HFF-Myc (cell line): ENCODE data around the gene SEH1L.

Experiments used
- DNase-seq: peaks from one replicate; pipeline ENCODE4 v3.0.0-alpha.2; 2011; ENCODE audit warnings: low read depth; ENCODE audit errors: extremely low read depth
- H3K4me3 ChIP-seq: replicated peaks from 2 replicates; pipeline ENCODE4 v1.5.1; 2011; ENCODE audit warnings: low read depth, mild to moderate bottlenecking, control low read depth, low read length
- CTCF ChIP-seq: IDR thresholded peaks from 2 replicates; pipeline ENCODE4 v1.5.1; 2012; ENCODE audit warnings: mild to moderate bottlenecking, low read depth, low read length, control low read depth; ENCODE audit errors: missing control alignments

The SEH1L gene

GRCh38 chr18:12989397-12990122 is 41.7 kb downstream of the SEH1L start:
- TF ChIP-seq CTCF, result no peak
- H3K4me3 ChIP-seq, result no peak overlapping the region
- no peak for DNase-seq

GRCh38 chr18:12990123-12990475 is 42.3 kb downstream of the SEH1L start:
- no peak for TF ChIP-seq CTCF
- DNase-seq, result no peak
- H3K4me3 ChIP-seq, result peak overlapping the region; percentile 77

GRCh38 chr18:12990641-12990966 is 42.8 kb downstream of the SEH1L start:
- no peak for DNase-seq
- H3K4me3 ChIP-seq, result peak overlapping the region; percentile 77
- no peak for TF ChIP-seq CTCF

GRCh38 chr18:12990967-12991820 is 43.4 kb downstream of the SEH1L start, which contains the start of gene CEP192:
Gene CEP192, plus strand, starts transcription at chr18:12991362. Its CDS starts 8,063 bp downstream, at chr18:12999425.
- peak within 1 kb of the TSS; percentile 77 for H3K4me3 ChIP-seq
- TF ChIP-seq CTCF, result no peak
- DNase-seq, result peak; percentile 95

- peak overlapping the region; percentile 77 for H3K4me3 ChIP-seq
- DNase-seq, result no peak
- no peak for TF ChIP-seq CTCF
Observed at GRCh38 chr18:12991821-12992179, 44.0 kb downstream of the SEH1L start.

- TF ChIP-seq CTCF, result no peak
- H3K4me3 ChIP-seq, result no peak overlapping the region
- no peak for DNase-seq
Observed at GRCh38 chr18:12993439-12993838, 45.6 kb downstream of the SEH1L start.

GRCh38 chr18:12995424-12995823 is 47.6 kb downstream of the SEH1L start:
- H3K4me3 ChIP-seq, result no peak overlapping the region
- TF ChIP-seq CTCF, result no peak
- no peak for DNase-seq
